ENCODE data around the gene SGSH.

Gene SGSH

GRCh38 chr17:80232438-80232837 lies 12.3 kb upstream of the SGSH start:
- no peak for DNase-seq (ENCODE audit: low read depth in 1 of 2, low spot score in 1 of 2)
- in situ Hi-C loops (cut with HindIII; ENCODE audit: low pct_unique_long_range_greater_than_20kb, low sequenced_read_pairs) = no loop called here
- TF ChIP-seq JUND (IDR thresholded peaks at IDR 0.05; ENCODE audit: low read depth) = no peak

GRCh38 chr17:80229011-80229410 lies 8.9 kb upstream of the SGSH start:
- DNase-seq (ENCODE audit: low read depth in 1 of 2, low spot score in 1 of 2) = no peak
- TF ChIP-seq JUND (IDR thresholded peaks at IDR 0.05; ENCODE audit: low read depth) = no peak
- in situ Hi-C loops (cut with HindIII; ENCODE audit: low pct_unique_long_range_greater_than_20kb, low sequenced_read_pairs) = no loop called here

GRCh38 chr17:80228477-80228876 lies 8.3 kb upstream of the SGSH start:
- in situ Hi-C loops (cut with HindIII; ENCODE audit: low pct_unique_long_range_greater_than_20kb, low sequenced_read_pairs) = no loop called here
- no peak for TF ChIP-seq JUND (IDR thresholded peaks at IDR 0.05; ENCODE audit: low read depth)
- DNase-seq (ENCODE audit: low read depth in 1 of 2, low spot score in 1 of 2) = no peak

- no peak for TF ChIP-seq JUND (IDR thresholded peaks at IDR 0.05; ENCODE audit: low read depth)
- in situ Hi-C loops (cut with HindIII; ENCODE audit: low pct_unique_long_range_greater_than_20kb, low sequenced_read_pairs) = no loop called here
Observed at GRCh38 chr17:80227666-80228065, 7.5 kb upstream of the SGSH start.

GRCh38 chr17:80227156-80227555 lies 7.0 kb upstream of the SGSH start:
- in situ Hi-C loops (cut with HindIII; ENCODE audit: low pct_unique_long_range_greater_than_20kb, low sequenced_read_pairs) = no loop called here
- TF ChIP-seq JUND (IDR thresholded peaks at IDR 0.05; ENCODE audit: low read depth) = no peak
- DNase-seq (ENCODE audit: low read depth in 1 of 2, low spot score in 1 of 2) = no peak

More at GRCh38 chr17:80227666-80228065, 7.5 kb upstream of the SGSH start:
- DNase-seq (ENCODE audit: low read depth in 1 of 2, low spot score in 1 of 2) = no peak

GRCh38 chr17:80225230-80225629 lies 5.1 kb upstream of the SGSH start:
- no peak for TF ChIP-seq JUND (IDR thresholded peaks at IDR 0.05; ENCODE audit: low read depth)
- in situ Hi-C loops (cut with HindIII; ENCODE audit: low pct_unique_long_range_greater_than_20kb, low sequenced_read_pairs) = no loop called here
- DNase-seq (ENCODE audit: low read depth in 1 of 2, low spot score in 1 of 2) = no peak

GRCh38 chr17:80224683-80225082 lies 4.5 kb upstream of the SGSH start:
- TF ChIP-seq JUND (IDR thresholded peaks at IDR 0.05; ENCODE audit: low read depth) = no peak
- DNase-seq (ENCODE audit: low read depth in 1 of 2, low spot score in 1 of 2) = no peak
- in situ Hi-C loops (cut with HindIII; ENCODE audit: low pct_unique_long_range_greater_than_20kb, low sequenced_read_pairs) = no loop called here

GRCh38 chr17:80223838-80224497 lies 3.8 kb upstream of the SGSH start:
- no peak for TF ChIP-seq JUND (IDR thresholded peaks at IDR 0.05; ENCODE audit: low read depth)
- DNase-seq (ENCODE audit: low read depth in 1 of 2, low spot score in 1 of 2) = no peak
- in situ Hi-C loops (cut with HindIII; ENCODE audit: low pct_unique_long_range_greater_than_20kb, low sequenced_read_pairs) = no loop called here

- TF ChIP-seq JUND (IDR thresholded peaks at IDR 0.05; ENCODE audit: low read depth) = no peak
- DNase-seq (ENCODE audit: low read depth in 1 of 2, low spot score in 1 of 2) = no peak
- in situ Hi-C loops (cut with HindIII; ENCODE audit: low pct_unique_long_range_greater_than_20kb, low sequenced_read_pairs) = no loop called here
Observed at GRCh38 chr17:80223142-80223815, 3.1 kb upstream of the SGSH start.

- DNase-seq (ENCODE audit: low read depth in 1 of 2, low spot score in 1 of 2) = no peak
- in situ Hi-C loops (cut with HindIII; ENCODE audit: low pct_unique_long_range_greater_than_20kb, low sequenced_read_pairs) = no loop called here
- TF ChIP-seq JUND (IDR thresholded peaks at IDR 0.05; ENCODE audit: low read depth) = no peak
Observed at GRCh38 chr17:80222376-80223141, 2.4 kb upstream of the SGSH start.

GRCh38 chr17:80221351-80222105 lies 1.4 kb upstream of the SGSH start:
- DNase-seq (ENCODE audit: low read depth in 1 of 2, low spot score in 1 of 2) = no peak
- in situ Hi-C loops (cut with HindIII; ENCODE audit: low pct_unique_long_range_greater_than_20kb, low sequenced_read_pairs) = no loop called here
- no peak for TF ChIP-seq JUND (IDR thresholded peaks at IDR 0.05; ENCODE audit: low read depth)

GRCh38 chr17:80220736-80221215 lies 643 bp upstream of the SGSH start:
- TF ChIP-seq JUND (IDR thresholded peaks at IDR 0.05; ENCODE audit: low read depth) = no peak
- in situ Hi-C loops (cut with HindIII; ENCODE audit: low pct_unique_long_range_greater_than_20kb, low sequenced_read_pairs) = no loop called here
- DNase-seq (ENCODE audit: low read depth in 1 of 2, low spot score in 1 of 2) = peak; percentile 36 to 79

Measured in T47D (cell line).